ENCODE data around the gene ATF5.
"Not testable (repeated sequence)": the region's sequence is repeated elsewhere in the genome, so short reads cannot be mapped to it uniquely, and the experiment has no call there.

Gene ATF5

DNA sequence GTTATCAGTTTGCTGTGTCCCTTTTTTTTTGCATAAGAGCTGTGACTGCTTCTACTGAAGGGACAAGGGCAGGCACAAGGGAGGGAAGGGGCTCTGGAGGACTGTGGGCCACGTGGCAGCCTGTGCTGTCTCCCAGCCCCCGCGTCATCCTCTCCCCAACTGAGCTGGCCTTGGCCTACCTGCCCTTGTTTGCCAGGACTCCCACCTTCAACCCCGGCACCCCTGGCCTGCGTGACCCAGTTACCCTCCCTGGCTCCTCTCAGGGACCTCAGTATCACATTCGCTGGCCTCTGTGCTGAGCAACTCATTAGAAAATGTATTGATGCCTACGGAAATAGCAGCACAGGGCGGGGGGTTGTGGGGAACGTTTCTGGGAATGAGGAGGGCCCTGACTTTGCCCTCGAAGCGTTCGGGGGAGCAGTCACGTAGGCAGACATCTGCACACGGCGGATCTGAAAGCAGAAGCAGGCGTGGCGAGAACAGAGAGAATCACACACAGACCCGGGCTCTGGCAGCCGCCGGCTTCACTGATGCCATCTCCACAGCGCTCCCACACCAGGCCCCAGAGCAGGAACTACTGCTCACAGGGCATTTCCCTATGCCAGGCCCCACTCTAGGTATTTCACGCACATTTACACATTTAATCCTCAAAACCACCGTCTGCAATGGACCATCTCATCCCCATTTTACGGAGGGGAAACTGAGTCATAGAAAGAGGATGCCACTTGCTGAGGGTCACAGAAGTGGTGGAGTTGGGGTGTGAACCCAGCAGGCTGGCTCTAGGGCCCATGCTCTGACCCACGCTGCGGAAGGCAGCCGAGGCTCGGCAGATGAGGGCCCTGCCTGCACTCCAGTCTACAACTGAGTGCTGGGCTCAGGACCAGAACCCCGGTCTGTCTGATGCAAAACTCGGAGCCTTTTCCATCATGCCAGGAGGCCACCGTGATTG, 5.7 kb upstream of the ATF5 start:
- DNase-seq (ENCODE audit: low read depth): no peak

DNA sequence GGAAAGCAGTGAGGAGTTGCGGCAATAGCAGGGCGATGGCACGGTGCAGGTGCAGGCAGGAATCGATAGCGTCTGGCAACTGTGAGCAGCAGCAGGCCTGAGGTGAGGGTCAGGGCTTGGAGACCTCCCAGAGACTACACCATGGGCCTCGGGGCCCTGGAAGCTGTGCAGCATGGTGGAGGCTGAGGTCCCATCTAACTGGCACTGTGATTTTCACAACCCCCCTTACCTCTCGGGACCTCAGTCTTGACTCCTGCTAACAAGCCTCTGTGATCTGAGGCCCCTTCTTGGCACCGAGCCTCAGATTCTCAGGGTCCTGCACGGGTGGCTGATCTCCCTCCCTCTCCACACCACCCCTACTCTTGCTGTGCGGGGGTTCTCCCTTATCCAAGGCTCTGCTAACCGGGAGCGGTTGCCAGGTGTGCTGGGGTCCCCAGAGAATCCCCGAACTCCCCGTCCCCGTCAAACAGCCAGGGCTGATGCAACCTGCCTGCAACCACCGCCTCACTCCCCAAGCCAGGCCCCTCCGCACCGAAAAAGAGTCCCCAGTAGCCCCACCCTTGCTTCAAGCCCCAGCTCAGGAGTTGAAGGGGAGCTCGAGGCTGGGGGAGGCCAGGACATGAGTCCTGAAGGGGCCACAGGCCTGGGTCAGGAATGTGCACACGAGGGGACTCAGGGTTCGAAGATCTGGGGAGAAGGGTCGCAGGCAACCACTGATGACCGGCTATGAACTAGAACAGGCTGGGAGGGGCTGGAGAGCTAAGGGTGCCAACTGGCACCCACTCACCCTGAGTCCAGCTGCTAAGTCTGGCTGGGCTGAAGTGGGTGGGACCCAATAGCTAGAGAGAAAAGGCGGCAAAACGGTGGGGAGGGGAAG, 4.8 kb upstream of the ATF5 start:
- DNase-seq (ENCODE audit: low read depth): no peak

DNA sequence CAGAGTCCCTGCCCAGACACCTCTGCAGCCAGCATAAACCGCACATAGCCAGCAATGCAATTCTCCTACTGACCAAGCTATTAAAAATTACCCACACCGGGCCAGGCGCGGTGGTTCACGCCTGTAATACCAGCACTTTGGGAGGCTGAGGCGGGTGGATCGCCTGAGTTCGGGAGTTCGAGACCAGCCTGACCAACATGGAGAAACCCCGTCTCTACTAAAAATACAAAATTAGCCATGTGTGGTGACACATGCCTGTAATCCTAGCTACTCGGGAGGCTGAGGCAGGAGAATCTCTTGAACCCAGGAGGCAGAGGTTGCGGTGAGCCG, 4.2 kb upstream of the ATF5 start:
- DNase-seq (ENCODE audit: low read depth): not testable (repeated sequence)

DNA sequence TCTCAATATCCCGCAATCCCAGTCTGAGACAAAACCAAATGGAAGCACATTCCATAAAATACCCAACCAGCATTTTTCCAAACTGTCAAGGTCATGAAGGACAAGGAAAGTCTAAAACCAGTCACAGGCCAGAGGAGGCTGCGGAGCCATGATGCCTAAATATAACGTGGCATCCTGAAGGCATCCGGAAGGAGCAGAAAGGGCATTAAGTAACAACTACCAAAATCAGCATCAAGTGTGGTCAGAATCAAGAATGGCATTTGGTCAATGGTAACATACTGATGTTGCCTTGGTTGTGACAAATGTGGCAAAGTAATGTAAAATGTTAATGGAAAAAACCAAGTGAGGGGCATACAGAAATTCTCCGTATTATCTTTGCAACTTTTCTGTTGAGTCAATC, 3.5 kb upstream of the ATF5 start:
- DNase-seq (ENCODE audit: low read depth): no peak

DNA sequence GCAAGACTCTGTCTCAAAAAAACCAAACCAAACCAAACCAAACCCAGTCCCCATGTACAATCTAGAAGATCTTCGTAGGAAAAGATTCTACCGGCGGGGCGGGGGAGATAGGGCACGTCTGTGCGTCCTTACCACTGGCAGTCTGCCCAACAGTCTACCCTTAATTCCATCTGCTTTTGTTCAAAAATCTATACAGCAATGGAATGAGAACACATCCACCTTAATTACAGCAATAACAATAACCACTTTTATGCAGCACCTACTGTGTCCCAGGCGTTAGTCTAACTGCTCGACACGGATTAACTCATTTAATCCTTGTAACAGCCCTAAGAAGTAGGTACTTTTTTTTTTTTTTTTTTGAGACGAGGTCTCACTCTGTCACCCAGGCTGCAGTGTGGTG, 2.5 kb upstream of the ATF5 start:
- no peak for DNase-seq (ENCODE audit: low read depth)

DNA sequence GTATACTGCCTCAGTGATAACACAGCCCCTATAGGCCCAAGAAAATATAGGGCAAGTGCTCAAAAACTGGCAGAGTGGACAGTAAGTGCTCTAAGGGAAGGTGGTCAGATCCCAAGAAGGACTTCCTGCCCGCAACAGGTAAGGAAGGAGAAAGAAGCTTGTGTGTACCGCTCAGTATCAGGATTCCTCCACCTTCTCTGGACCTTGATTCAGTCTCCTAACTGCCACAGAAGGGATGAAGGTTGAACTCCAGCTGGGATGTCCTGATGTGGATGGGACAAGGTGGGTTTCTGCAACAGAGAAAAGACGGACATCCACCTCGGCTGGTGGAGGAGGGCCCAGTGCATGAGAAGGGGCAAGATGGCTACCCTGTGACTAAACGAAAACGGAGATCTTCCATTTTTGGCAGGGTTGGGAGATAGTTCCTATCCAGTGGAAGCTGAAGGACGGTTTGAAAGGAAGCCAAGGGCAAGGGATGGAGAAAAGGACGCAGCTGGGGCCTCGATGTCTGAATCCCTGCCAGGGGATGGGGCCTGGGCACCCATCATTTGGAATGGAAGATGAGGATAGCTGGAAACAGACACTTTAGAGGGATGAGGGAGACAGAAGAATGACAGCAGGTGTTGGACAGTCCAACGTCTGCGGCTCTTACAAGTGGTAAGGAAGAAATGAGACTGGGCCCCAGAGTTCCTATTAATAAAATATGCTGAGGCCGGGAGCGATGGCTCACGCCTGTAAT, 1.3 kb upstream of the ATF5 start:
- no peak for DNase-seq (ENCODE audit: low read depth)

DNA sequence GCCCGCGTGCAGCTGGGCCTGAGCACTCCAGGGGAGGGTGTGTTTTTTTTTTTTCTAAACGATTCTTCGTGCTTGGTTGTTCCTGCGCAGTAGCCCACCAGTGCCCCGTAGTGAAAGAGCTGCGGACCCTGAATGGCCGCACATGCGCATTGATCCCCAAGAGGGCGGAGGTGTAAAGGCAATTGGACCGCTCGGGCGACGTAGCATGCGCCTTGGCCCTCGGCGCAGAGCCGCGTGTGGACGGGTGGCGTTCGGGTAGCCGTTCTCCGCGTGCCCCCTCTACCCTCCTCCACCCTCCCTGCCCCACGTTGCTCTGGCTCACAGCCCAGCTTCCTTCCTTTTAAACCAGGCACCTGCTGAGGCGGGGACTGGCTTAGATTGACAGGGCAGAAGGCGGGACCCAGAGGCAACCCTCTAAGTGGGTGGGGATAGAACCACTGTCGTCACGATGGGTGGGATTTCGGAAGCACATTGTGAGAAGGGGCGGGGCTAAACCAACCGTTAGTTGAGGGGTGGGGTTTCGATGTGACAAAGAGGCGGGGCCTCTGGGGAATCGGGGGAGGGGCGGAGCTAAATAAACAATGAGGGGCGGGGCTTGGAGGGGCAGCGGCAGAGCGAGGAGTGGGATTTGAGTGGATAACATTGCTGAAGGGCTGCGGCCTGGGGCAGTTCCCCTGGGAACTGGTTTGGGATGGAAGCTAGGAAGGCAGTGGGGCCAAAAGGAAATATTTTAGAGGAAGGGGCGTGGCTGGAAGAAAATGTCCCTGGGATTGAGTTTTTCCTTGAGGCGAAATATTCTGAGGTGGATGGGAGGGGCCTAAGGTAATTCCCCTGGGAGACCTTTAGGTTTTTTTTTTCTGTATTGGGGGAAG, 842 bp downstream of the ATF5 start:
- DNase-seq (ENCODE audit: low read depth): peak; percentile 89

DNA sequence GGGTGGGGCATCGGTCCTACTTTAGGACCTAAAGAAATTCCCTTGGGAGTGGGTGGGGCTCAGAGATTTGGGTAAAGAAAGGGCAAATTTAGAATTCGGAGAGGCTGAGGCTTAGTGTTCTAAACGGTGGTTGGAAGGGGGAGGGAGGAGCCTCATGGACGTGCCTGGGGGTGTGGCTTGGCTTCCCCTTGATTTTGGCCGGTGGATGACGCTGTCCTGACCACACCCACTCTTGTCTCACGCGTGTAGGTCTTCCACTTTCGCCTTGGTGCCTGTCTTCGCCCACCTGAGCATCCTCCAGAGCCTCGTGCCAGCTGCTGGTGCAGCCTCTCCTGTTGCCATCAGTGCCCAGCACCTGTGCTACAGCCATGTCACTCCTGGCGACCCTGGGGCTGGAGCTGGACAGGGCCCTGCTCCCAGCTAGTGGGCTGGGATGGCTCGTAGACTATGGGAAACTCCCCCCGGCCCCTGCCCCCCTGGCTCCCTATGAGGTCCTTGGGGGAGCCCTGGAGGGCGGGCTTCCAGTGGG, 1.5 kb downstream of the ATF5 start:
- DNase-seq (ENCODE audit: low read depth): no peak

DNA sequence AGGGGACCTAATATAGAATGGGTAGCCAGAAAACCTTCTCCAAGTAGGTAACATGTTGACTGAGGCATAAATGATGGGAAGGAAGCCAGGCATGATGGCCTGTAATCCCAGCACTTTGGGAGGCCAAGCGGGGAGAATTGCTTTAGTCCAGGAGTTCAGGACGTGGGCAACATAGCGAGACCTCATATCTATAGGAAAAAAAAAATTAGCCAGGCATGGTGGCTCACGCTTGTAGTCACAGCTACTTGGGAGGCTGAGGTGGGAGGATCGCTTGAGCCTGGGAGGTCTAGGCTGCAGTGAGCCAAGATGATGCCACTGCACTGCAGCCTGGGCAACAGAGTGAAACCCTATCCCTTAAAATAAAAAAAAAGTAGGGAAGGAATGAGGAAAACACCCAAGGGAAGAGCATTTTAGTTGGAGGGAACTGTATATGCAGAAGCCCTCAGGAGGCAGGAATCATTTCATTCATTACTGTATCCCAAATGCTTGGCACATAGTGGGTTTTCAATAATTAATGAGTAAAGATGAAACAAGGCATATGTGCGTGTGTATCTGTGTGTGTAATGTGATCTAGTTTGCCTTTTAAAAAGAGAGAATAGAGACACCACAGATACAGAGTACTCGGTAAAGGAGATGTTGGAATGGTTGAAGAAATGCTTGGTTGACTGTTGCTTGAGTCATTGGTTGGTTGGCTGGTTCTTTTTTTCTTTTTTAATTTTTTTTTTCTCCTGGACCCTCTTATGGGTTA, 2.5 kb downstream of the ATF5 start:
- DNase-seq (ENCODE audit: low read depth): no peak

DNA sequence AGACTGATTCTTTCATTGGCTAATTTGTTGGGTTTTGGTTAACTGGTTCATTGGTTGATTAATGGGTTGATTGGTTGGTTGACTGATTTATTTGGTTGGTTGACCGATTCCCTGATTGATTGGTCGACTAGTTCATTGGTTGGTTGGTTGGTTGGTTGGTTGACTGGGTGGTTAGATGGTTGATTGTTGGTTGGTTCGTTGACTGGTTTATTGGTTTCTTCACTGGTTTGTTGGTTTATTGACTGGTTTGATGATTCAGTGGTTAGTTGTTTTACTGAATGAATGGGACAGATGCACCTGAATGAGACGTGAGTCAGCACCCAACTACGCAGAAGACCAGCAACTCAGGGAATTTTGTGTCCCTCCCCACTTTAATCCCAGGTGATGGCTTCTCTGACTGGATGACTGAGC, 3.0 kb downstream of the ATF5 start:
- DNase-seq (ENCODE audit: low read depth): no peak

DNA sequence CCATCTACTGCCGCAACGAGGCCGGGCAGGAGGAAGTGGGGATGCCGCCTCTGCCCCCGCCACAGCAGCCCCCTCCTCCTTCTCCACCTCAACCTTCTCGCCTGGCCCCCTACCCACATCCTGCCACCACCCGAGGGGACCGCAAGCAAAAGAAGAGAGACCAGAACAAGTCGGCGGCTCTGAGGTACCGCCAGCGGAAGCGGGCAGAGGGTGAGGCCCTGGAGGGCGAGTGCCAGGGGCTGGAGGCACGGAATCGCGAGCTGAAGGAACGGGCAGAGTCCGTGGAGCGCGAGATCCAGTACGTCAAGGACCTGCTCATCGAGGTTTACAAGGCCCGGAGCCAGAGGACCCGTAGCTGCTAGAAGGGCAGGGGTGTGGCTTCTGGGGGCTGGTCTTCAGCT, 3.7 kb downstream of the ATF5 start:
- DNase-seq (ENCODE audit: low read depth): no peak

DNA sequence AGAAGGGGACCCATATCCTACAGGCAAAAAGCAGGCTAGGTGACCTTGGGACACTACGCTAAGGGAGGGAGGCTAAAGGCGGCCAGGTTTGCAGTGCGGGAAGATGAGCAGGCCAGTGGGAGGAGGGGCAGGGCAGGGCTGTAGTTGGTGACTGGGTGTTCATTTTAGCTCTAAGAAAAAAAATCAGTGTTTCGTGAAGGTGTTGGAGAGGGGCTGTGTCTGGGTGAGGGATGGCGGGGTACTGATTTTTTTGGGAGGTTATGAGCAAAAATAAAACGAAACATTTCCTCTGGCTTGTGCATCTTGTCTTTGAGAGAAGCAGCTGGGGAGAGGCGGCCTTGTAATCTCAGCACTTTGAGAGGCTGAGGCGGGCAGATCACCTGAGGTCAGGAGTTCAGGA, 4.6 kb downstream of the ATF5 start:
- DNase-seq (ENCODE audit: low read depth): no peak

DNA sequence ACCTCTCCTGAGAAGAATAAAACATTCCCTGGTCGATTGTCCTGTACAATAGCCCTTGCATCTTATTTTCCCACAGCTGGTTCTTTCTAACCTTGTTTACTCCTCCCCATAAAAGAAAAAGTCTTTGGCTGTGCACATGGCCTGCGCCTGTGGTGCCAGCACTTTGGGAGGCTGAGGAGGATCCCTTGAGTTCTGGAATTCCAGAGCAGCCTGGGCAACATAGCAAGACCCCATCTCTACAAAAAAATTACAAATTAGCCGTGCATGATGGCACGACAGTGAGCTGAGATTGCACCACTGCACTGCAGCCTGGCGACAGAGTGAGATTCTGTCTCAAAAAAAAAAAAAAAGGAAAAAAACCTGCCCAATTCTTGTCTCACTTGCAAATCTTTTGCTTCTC, 7.5 kb downstream of the ATF5 start:
- DNase-seq (ENCODE audit: low read depth): no peak

DNA sequence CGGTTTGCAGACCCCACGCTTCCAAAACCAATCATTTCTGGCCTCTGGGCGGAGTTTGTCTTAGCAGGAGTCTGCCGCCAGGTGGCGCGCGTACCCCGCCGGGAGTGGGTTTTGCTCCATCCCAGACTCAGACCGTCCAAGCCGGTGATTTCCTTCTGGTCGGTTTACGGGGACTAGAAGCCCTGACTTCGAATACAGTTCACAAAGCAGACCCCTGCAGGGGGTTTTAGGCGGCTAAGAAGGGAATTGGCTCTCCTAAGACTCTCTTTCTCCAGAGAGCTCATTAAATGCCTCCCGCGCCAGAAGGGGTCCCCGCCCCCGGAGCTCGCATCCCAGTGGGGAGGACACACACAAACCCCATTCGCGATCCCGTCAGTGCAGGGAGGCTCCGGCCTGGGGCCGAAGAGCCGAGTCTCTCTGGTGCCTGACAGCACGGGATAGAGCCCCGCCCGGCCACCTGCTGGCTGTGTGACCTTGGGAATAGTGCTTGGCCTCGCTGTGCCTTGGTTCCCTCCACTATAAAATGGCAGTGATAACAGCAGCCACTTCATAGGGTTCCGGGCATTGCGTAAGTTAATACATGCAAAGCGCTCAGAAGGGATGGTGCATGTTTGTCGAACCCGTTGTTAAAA, 8.9 kb downstream of the ATF5 start:
- DNase-seq (ENCODE audit: low read depth): peak; percentile 34

DNA sequence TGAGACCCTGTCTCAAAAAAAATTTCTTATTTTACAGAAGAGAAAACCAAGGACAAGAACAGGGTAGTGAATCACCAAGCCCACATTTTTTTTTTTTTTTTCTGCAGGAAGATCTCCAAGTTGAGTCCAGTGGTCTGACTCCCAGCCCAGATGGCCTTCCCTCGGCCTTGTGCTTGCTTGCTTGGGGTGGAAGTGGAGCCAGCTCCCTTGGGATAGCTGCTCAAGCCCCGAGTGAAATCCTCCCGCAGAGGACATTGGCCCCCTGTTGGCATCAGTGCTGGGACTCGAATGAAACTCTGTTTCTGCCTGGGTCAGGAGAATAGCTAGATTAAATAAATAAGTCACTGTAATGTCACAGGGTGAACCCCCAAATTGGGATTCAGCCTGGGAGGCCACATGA, 9.7 kb downstream of the ATF5 start:
- DNase-seq (ENCODE audit: low read depth): no peak

DNA sequence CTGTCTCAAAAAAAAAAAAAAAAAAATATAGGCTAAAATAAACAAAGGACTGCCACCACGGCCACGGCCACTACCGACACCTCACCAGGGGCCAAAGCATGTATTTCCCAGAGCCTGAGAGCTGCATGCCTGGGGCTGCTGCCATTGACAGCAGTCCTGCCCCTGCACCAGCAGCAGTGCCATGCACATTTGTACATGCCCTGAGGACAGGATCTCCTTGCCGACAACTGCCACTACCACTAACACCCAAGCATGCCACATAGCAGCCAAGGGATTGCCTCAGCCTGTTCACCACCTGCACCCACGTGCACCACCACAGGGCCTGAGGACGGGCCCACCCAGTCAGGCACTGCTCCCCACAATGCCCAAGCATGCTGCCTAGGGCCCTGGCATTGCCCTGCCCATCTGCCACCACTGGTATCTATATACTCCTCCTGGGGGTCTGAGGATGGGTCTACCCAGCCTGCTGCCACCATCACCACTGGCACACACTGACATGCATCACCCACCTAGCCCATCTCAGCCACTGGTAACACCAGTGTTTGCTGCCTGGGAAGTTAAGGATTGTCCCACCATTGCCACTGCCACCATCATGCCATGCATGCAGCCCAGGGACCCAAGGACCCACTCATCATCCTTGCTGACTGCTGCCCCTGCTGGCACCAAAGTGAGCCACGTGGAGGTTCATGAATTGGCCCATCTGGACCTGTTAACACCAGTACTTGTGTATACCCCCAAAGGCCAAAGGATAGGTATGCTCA, 10.9 kb downstream of the ATF5 start:
- no peak for DNase-seq (ENCODE audit: low read depth)

DNA sequence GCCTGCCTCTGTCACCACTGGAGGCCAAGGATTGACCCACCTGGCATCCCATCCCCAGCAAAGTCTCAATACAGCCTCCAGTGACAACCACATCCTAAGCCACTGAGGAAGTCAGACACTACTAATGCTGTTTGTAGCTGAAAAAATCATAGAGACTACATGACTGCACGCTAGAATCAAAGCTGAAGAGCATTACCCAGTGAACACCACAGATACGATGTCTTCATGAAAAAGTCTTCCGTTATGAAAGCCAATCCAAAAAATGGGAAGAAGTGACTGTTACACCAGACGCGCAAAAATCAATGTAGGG, 11.4 kb downstream of the ATF5 start:
- no peak for DNase-seq (ENCODE audit: low read depth)

DNA sequence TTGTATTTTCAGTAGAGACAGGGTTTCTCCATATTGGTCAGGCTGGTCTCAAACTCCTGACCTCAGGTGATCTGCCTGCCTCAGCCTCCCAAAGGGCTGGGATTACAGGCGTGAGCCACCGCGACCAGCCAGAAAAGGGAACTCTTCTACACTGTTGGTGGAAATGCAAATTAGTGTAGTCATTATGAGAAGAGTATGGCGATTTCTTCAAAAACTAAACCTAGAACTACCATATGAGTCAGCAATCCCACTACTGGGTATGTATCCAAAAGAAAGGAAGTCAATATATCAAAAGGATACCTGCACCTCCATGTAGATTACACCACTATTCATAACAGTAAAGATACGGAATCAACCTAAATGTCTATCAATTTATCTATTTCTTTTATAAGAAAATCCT, 15.6 kb downstream of the ATF5 start:
- DNase-seq (ENCODE audit: low read depth): not testable (repeated sequence)

DNA sequence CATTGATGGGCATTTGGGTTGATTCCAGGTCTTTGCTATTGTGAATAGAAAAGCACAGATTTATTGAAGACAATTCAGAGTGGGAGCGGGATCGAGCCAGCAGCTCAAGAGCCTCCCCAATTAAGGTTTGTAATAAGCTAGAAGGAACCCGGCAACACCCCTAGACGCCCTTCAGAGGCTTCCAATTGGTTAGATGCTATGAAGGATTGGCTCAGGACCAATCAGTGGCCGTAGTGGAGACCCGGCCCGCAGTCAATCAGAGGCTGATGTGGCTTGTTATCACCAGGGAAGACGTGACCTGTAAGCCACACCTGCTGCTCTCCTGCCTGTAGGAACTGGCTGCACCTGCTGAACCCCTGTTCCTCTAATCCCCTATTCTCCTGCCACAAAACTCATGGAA, 17.4 kb downstream of the ATF5 start:
- no peak for DNase-seq (ENCODE audit: low read depth)

Data from T-helper 22 cell (primary cell).